Memory B cell (primary cell): Measurements from ENCODE around the gene MRPS21.
A peak's percentile ranks its signal among the peaks of the same experiment; 100 is the strongest.
"Not testable (repeated sequence)": the region's sequence is repeated elsewhere in the genome, so short reads cannot be mapped to it uniquely, and the experiment has no call there.

Experiments used
- ATAC-seq: fragments of 150-1000 bp; cut with Tn5 transposase; 2 replicates; pipeline ENCODE4 v1.10.0; 2021; ENCODE audit warnings: low read depth, mild to moderate bottlenecking, moderate library complexity
- DNase-seq, 2 donors: peaks; one replicate each; pipeline ENCODE4 v3.0.0; 2022; ENCODE audit warnings: low spot score in 2 of 2
- H3K27ac Mint-ChIP-seq: one replicate; pipeline ENCODE4 v1.8.0; 2022; ENCODE audit warnings: mild to moderate bottlenecking, moderate library complexity, mixed read lengths
- H3K27me3 Mint-ChIP-seq: one replicate; pipeline ENCODE4 v1.8.0; 2022; ENCODE audit warnings: mixed read lengths
- H3K36me3 Mint-ChIP-seq: one replicate; pipeline ENCODE4 v1.8.0; 2022; ENCODE audit warnings: mild to moderate bottlenecking, mixed read lengths
- H3K4me1 Mint-ChIP-seq: one replicate; pipeline ENCODE4 v1.8.0; 2022; ENCODE audit warnings: mixed read lengths
- H3K4me3 Mint-ChIP-seq: one replicate; pipeline ENCODE4 v1.8.0; 2022; ENCODE audit warnings: mild to moderate bottlenecking, moderate library complexity, mixed read lengths
- H3K9me3 Mint-ChIP-seq: one replicate; pipeline ENCODE4 v1.8.0; 2022; ENCODE audit warnings: mixed read lengths

Gene MRPS21

GRCh38 chr1:150302338-150302737 is 8.7 kb downstream of the MRPS21 start:
- no peak overlapping the region for H3K4me3 Mint-ChIP-seq
- no peak overlapping the region for H3K27ac Mint-ChIP-seq
- ATAC-seq (no peak), DNase-seq (no peak)
- peaks cover 15% of the 10 kb centered on the region for H3K36me3 Mint-ChIP-seq
- H3K9me3 Mint-ChIP-seq, result no peaks in the 10 kb centered on the region
- H3K27me3 Mint-ChIP-seq, result no peaks in the 10 kb centered on the region
- peaks cover 2% of the 10 kb centered on the region for H3K4me1 Mint-ChIP-seq

- DNase-seq (no peak), ATAC-seq (no peak)
- Mint-ChIP-seq H3K4me1 (peaks cover 2% of the 10 kb centered on the region), H3K36me3 (peaks cover 16% of the 10 kb centered on the region), H3K4me3 (no peak overlapping the region), H3K27ac (peak overlapping the region; percentile 3), H3K27me3 (no peaks in the 10 kb centered on the region), H3K9me3 (no peaks in the 10 kb centered on the region)
Measured at GRCh38 chr1:150302902-150303301, 9.2 kb downstream of the MRPS21 start.

- H3K4me3 Mint-ChIP-seq, H3K27ac Mint-ChIP-seq, H3K36me3 Mint-ChIP-seq: not testable (repeated sequence)
Measured at GRCh38 chr1:150308585-150308984, 14.9 kb downstream of the MRPS21 start.

GRCh38 chr1:150309758-150310508 is 16.3 kb downstream of the MRPS21 start:
- no peak overlapping the region for H3K4me3 Mint-ChIP-seq
- DNase-seq, result no peak
- H3K4me1 Mint-ChIP-seq, result no peaks in the 10 kb centered on the region
- H3K9me3 Mint-ChIP-seq, result no peaks in the 10 kb centered on the region
- H3K36me3 Mint-ChIP-seq, result peaks cover 8% of the 10 kb centered on the region
- H3K27me3 Mint-ChIP-seq, result no peaks in the 10 kb centered on the region
- ATAC-seq, result no peak
- H3K27ac Mint-ChIP-seq, result peak overlapping the region; percentile 35

More at GRCh38 chr1:150308585-150308984, 14.9 kb downstream of the MRPS21 start:
- not testable (repeated sequence) for H3K9me3 Mint-ChIP-seq, DNase-seq, H3K27me3 Mint-ChIP-seq, ATAC-seq, H3K4me1 Mint-ChIP-seq

- Mint-ChIP-seq H3K36me3 (peaks cover 8% of the 10 kb centered on the region), H3K27me3 (no peaks in the 10 kb centered on the region), H3K4me1 (no peaks in the 10 kb centered on the region), H3K9me3 (no peaks in the 10 kb centered on the region), H3K27ac (no peak overlapping the region), H3K4me3 (no peak overlapping the region)
- ATAC-seq (no peak), DNase-seq (no peak)
Measured at GRCh38 chr1:150311762-150312161, 18.1 kb downstream of the MRPS21 start.

- H3K9me3 Mint-ChIP-seq, ATAC-seq, H3K27me3 Mint-ChIP-seq, H3K27ac Mint-ChIP-seq, DNase-seq, H3K36me3 Mint-ChIP-seq, H3K4me1 Mint-ChIP-seq, H3K4me3 Mint-ChIP-seq: not testable (repeated sequence)
Measured at GRCh38 chr1:150314691-150315090, 21.0 kb downstream of the MRPS21 start.

GRCh38 chr1:150320667-150320978 is 27.0 kb downstream of the MRPS21 start:
- ATAC-seq (no peak), DNase-seq (no peak)
- Mint-ChIP-seq H3K9me3 (no peaks in the 10 kb centered on the region), H3K27me3 (no peaks in the 10 kb centered on the region), H3K4me1 (peaks cover 12% of the 10 kb centered on the region), H3K27ac (peak overlapping the region; percentile 98), H3K36me3 (peaks cover 7% of the 10 kb centered on the region), H3K4me3 (peak overlapping the region; percentile 100)

- DNase-seq (peak in 1 of 2 donors; percentile 2), ATAC-seq (peak; percentile 2)
- no peaks in the 10 kb centered on the region for H3K27me3 Mint-ChIP-seq
- peak overlapping the region; percentile 98 for H3K27ac Mint-ChIP-seq
- H3K9me3 Mint-ChIP-seq, result no peaks in the 10 kb centered on the region
- peaks cover 11% of the 10 kb centered on the region for H3K36me3 Mint-ChIP-seq
- H3K4me3 Mint-ChIP-seq, result peak overlapping the region; percentile 100
- peaks cover 13% of the 10 kb centered on the region for H3K4me1 Mint-ChIP-seq
Measured at GRCh38 chr1:150321826-150322166, 28.1 kb downstream of the MRPS21 start.

- ATAC-seq (no peak), DNase-seq (no peak)
- H3K27ac Mint-ChIP-seq, result peak overlapping the region; percentile 98
- no peaks in the 10 kb centered on the region for H3K27me3 Mint-ChIP-seq
- peaks cover 13% of the 10 kb centered on the region for H3K4me1 Mint-ChIP-seq
- peak overlapping the region; percentile 100 for H3K4me3 Mint-ChIP-seq
- no peaks in the 10 kb centered on the region for H3K9me3 Mint-ChIP-seq
- H3K36me3 Mint-ChIP-seq, result peaks cover 11% of the 10 kb centered on the region
Measured at GRCh38 chr1:150322310-150322709, 28.6 kb downstream of the MRPS21 start.

- no peak for DNase-seq
- H3K4me1 Mint-ChIP-seq, result peaks cover 3% of the 10 kb centered on the region
- no peaks in the 10 kb centered on the region for H3K9me3 Mint-ChIP-seq
- H3K27ac Mint-ChIP-seq, result no peak overlapping the region
- H3K27me3 Mint-ChIP-seq, result no peaks in the 10 kb centered on the region
- peaks cover 36% of the 10 kb centered on the region for H3K36me3 Mint-ChIP-seq
- H3K4me3 Mint-ChIP-seq, result no peak overlapping the region
- ATAC-seq, result no peak
Measured at GRCh38 chr1:150332651-150333290, 39.1 kb downstream of the MRPS21 start.

- no peak overlapping the region for H3K4me3 Mint-ChIP-seq
- no peak for DNase-seq
- ATAC-seq, result no peak
- H3K27ac Mint-ChIP-seq, result no peak overlapping the region
- no peaks in the 10 kb centered on the region for H3K4me1 Mint-ChIP-seq
- H3K36me3 Mint-ChIP-seq, result peaks cover 33% of the 10 kb centered on the region
- H3K27me3 Mint-ChIP-seq, result no peaks in the 10 kb centered on the region
- no peaks in the 10 kb centered on the region for H3K9me3 Mint-ChIP-seq
Measured at GRCh38 chr1:150346316-150346715, 52.7 kb downstream of the MRPS21 start.

- Mint-ChIP-seq H3K9me3 (no peaks in the 10 kb centered on the region), H3K4me1 (no peaks in the 10 kb centered on the region), H3K36me3 (peaks cover 30% of the 10 kb centered on the region), H3K27ac (peak overlapping the region; percentile 25), H3K27me3 (no peaks in the 10 kb centered on the region), H3K4me3 (no peak overlapping the region)
- no peak for ATAC-seq
- no peak for DNase-seq
Measured at GRCh38 chr1:150352866-150353265, 59.2 kb downstream of the MRPS21 start.
